Measurements from ENCODE around the gene PRRG3. TPM values are rescaled to one million over a fixed set of nuclear protein-coding genes. Genes with fewer than 3 reads are reported as not detected.

PRRG3 gene
- total RNA-seq (not detected in 2 replicates), polyA plus RNA-seq (not detected in 2 replicates), polyA minus RNA-seq (not detected in 2 replicates), Bru-seq, nascent RNA (not detected), BruChase-seq, experiment 1, labeled RNA remaining after a 6-hour chase (not detected), BruChase-seq, experiment 2, labeled RNA remaining after a 2-hour chase (not detected)
- polyA plus RNA-seq (2011; cell fraction: cytosol; rRNA removed), result not detected in 2 replicates
- not detected in 2 replicates for polyA plus RNA-seq (2011; cell fraction: nucleus; rRNA removed)
- not detected in 2 replicates for polyA plus RNA-seq (2012)
- not detected for polyA minus RNA-seq (2011; cell fraction: cytosol; rRNA and poly(A)+ RNA removed)
- polyA minus RNA-seq (2011; cell fraction: nucleus; rRNA and poly(A)+ RNA removed), result not detected in 2 replicates
- long read RNA-seq, result 0 reads

GRCh38 chrX:151694661-151695582 is at the start of gene PRRG3:
Gene PRRG3, plus strand, starts transcription at chrX:151695458. Its CDS starts 3,357 bp downstream, at chrX:151698815.
- no peaks in the 10 kb centered on the region for H4K20me1 ChIP-seq (replicated peaks; ENCODE audit: control insufficient read depth, extremely low read depth, insufficient read depth, low read length)
- no peaks in the 10 kb centered on the region for H3K9me1 ChIP-seq (replicated peaks; ENCODE audit: control insufficient read depth, extremely low read depth, insufficient read depth, low read length)
- H3K79me2 ChIP-seq (ENCODE audit: control insufficient read depth, insufficient read depth, low read length), result no peaks in the 10 kb centered on the region
- TF ChIP-seq MAX (IDR thresholded peaks at IDR 0.05; ENCODE audit: insufficient read depth, insufficient read length) (no peak), MYC (IDR thresholded peaks at IDR 0.05; ENCODE audit: low read depth, low read length) (no peak), FOS (IDR thresholded peaks at IDR 0.05; ENCODE audit: borderline replicate concordance, insufficient read depth, low read length) (no peak)
- H3K4me2 ChIP-seq (ENCODE audit: insufficient read depth, low read length), result no peak within 1 kb of the TSS
- no peaks in the 10 kb centered on the region for H3K36me3 ChIP-seq (ENCODE audit: control insufficient read depth in 2 of 2, extremely low read depth in 1 of 2, insufficient read depth in 2 of 2, low read length in 2 of 2)
- DNase-seq (ENCODE audit: low read depth, low spot score) (no peak), FAIRE-seq (no peak)
- H3K9me3 ChIP-seq (replicated peaks; ENCODE audit: control insufficient read depth, insufficient read depth, low read length), result no peaks in the 10 kb centered on the region
- no peaks in the 10 kb centered on the region for H3K27me3 ChIP-seq (ENCODE audit: control insufficient read depth in 2 of 2, insufficient read depth in 2 of 2, low read length in 2 of 2)
- H3K9ac ChIP-seq (replicated peaks; ENCODE audit: extremely low read depth, insufficient read depth, low read length), result no peak within 1 kb of the TSS
- H3K4me3 ChIP-seq (replicated peaks in 1 of 3; ENCODE audit: insufficient read depth in 1 of 3, low read depth in 1 of 3, low read length in 3 of 3), result no peak within 1 kb of the TSS
- no TSS peak for BruUV-seq (replicated peaks)
- ChIA-PET POLR2A (no interaction called here), CTCF (no interaction called here)
- no peaks in the 10 kb centered on the region for H3K4me1 ChIP-seq (ENCODE audit: control insufficient read depth, extremely low read depth, insufficient read depth, low read length)
- dilution Hi-C loops (cut with MboI; ENCODE audit: extremely low pct_ligation_motif_present, low sequenced_read_pairs), result no loop called here
- no peak within 1 kb of the TSS for H3K27ac ChIP-seq (ENCODE audit: insufficient read depth, low read depth, low read length)
- H2AFZ ChIP-seq (ENCODE audit: low read depth, low read length), result no peak within 1 kb of the TSS
- intact Hi-C loops (cut with micrococcal nuclease), result no loop called here

GRCh38 chrX:151675121-151675746 is 20.0 kb upstream of the PRRG3 start:
- Histone ChIP-seq H3K9ac (replicated peaks; ENCODE audit: extremely low read depth, insufficient read depth, low read length) (no peak overlapping the region), H3K9me1 (replicated peaks; ENCODE audit: control insufficient read depth, extremely low read depth, insufficient read depth, low read length) (no peaks in the 10 kb centered on the region), H4K20me1 (replicated peaks; ENCODE audit: control insufficient read depth, extremely low read depth, insufficient read depth, low read length) (no peaks in the 10 kb centered on the region), H3K9me3 (replicated peaks; ENCODE audit: control insufficient read depth, insufficient read depth, low read length) (no peaks in the 10 kb centered on the region), H3K4me2 (ENCODE audit: insufficient read depth, low read length) (no peak overlapping the region), H3K27me3 (ENCODE audit: control insufficient read depth in 2 of 2, insufficient read depth in 2 of 2, low read length in 2 of 2) (no peaks in the 10 kb centered on the region), H3K4me3 (replicated peaks in 1 of 3; ENCODE audit: insufficient read depth in 1 of 3, low read depth in 1 of 3, low read length in 3 of 3) (no peak overlapping the region), H3K4me1 (ENCODE audit: control insufficient read depth, extremely low read depth, insufficient read depth, low read length) (no peaks in the 10 kb centered on the region), H3K79me2 (ENCODE audit: control insufficient read depth, insufficient read depth, low read length) (no peaks in the 10 kb centered on the region), H2AFZ (ENCODE audit: low read depth, low read length) (no peak overlapping the region), H3K27ac (ENCODE audit: insufficient read depth, low read depth, low read length) (no peak overlapping the region), H3K36me3 (ENCODE audit: control insufficient read depth in 2 of 2, extremely low read depth in 1 of 2, insufficient read depth in 2 of 2, low read length in 2 of 2) (no peaks in the 10 kb centered on the region)
- TF ChIP-seq MAX (IDR thresholded peaks at IDR 0.05; ENCODE audit: insufficient read depth, insufficient read length) (no peak), MYC (IDR thresholded peaks at IDR 0.05; ENCODE audit: low read depth, low read length) (no peak), EZH2 (IDR thresholded peaks at IDR 0.05; ENCODE audit: borderline replicate concordance, low read depth, low read length, severe bottlenecking) (no peak), FOS (IDR thresholded peaks at IDR 0.05; ENCODE audit: borderline replicate concordance, insufficient read depth, low read length) (no peak), JUN (IDR thresholded peaks at IDR 0.05; ENCODE audit: borderline replicate concordance, insufficient read depth, insufficient read length, low read depth) (no peak), POLR2AphosphoS5 (IDR thresholded peaks at IDR 0.05; ENCODE audit: insufficient read depth, low read depth, low read length) (no peak), GATA2 (IDR thresholded peaks at IDR 0.05; ENCODE audit: insufficient read depth, insufficient read length, low read depth, low read length) (no peak), POLR2A (IDR thresholded peaks at IDR 0.05; ENCODE audit: low read depth, low read length) (no peak), CTCF (IDR thresholded peaks at IDR 0.05; ENCODE audit: extremely low read depth in 1 of 2, insufficient read depth in 1 of 2, low read depth in 1 of 2, low read length in 2 of 2) (no peak)
- FAIRE-seq, result no peak
- no peak for DNase-seq (ENCODE audit: low read depth, low spot score)
- POLR2A ChIA-PET, result no interaction called here
- dilution Hi-C loops (cut with MboI; ENCODE audit: extremely low pct_ligation_motif_present, low sequenced_read_pairs) (no loop called here), intact Hi-C loops (cut with micrococcal nuclease) (no loop called here)
- CTCF ChIA-PET, result no interaction called here
- BruUV-seq (replicated peaks), result no TSS peak
